D341Med (cell line): ENCODE measurements around the gene IRF5.

Experiments
- DNase-seq: peaks from one replicate; pipeline ENCODE4 v3.0.0; 2012; ENCODE audit warnings: low spot score

The IRF5 gene

GRCh38 chr7:128937647-128938543 lies at the start of gene IRF5:
Gene IRF5 (plus strand): TSS chr7:128937927. CDS start chr7:128942082, 4,155 bp downstream.
- DNase-seq: peak; percentile 76

GRCh38 chr7:128888039-128888755 lies 49.5 kb upstream of the IRF5 start:
- DNase-seq: no peak

GRCh38 chr7:128888756-128889095 lies 49.0 kb upstream of the IRF5 start:
- DNase-seq: peak; percentile 25

- DNase-seq: peak; percentile 22
Measured at GRCh38 chr7:128889121-128889520, 48.6 kb upstream of the IRF5 start.

GRCh38 chr7:128890306-128891109 lies 47.2 kb upstream of the IRF5 start:
- DNase-seq: no peak

- no peak for DNase-seq
Measured at GRCh38 chr7:128891110-128891941, 46.4 kb upstream of the IRF5 start.

GRCh38 chr7:128891942-128892269 lies 45.8 kb upstream of the IRF5 start:
- no peak for DNase-seq

- no peak for DNase-seq
Measured at GRCh38 chr7:128892521-128893250, 45.0 kb upstream of the IRF5 start.

- DNase-seq: no peak
Measured at GRCh38 chr7:128893251-128894100, 44.3 kb upstream of the IRF5 start.

- DNase-seq: no peak
Measured at GRCh38 chr7:128894101-128894440, 43.7 kb upstream of the IRF5 start.

- no peak for DNase-seq
Measured at GRCh38 chr7:128895320-128895719, 42.4 kb upstream of the IRF5 start.

GRCh38 chr7:128899392-128899791 lies 38.3 kb upstream of the IRF5 start:
- DNase-seq: no peak

GRCh38 chr7:128900237-128900636 lies 37.5 kb upstream of the IRF5 start:
- no peak for DNase-seq

- no peak for DNase-seq
Measured at GRCh38 chr7:128902761-128903585, 34.8 kb upstream of the IRF5 start.

GRCh38 chr7:128903621-128904361 lies 33.9 kb upstream of the IRF5 start:
- no peak for DNase-seq

- peak; percentile 74 for DNase-seq
Measured at GRCh38 chr7:128904381-128905197, 33.1 kb upstream of the IRF5 start.

GRCh38 chr7:128906001-128906765 lies 31.5 kb upstream of the IRF5 start:
- DNase-seq: no peak
